ENCODE data around the gene ARHGAP28. TPM values are rescaled to one million over a fixed set of nuclear protein-coding genes. Genes with fewer than 3 reads are reported as not detected.
A peak's percentile ranks its signal among the peaks of the same experiment; 100 is the strongest.

ARHGAP28 gene
- total and polyA plus RNA-seq, 12 donors, result 2.7 to 34.3 (median 7.3) TPM

- Histone ChIP-seq H3K9me3 (replicated peaks in 1 of 3) (no peaks in the 10 kb centered on the region), H3K27ac (no peak overlapping the region), H3K36me3 (replicated peaks in 1 of 2) (no peaks in the 10 kb centered on the region), H3K4me1 (replicated peaks in 1 of 2) (peaks cover 13% of the 10 kb centered on the region in 2 donors), H3K4me3 (no peak overlapping the region), H3K27me3 (no peaks in the 10 kb centered on the region)
- TF ChIP-seq CTCF (IDR thresholded peaks at IDR 0.05) (no peak), POLR2A (IDR thresholded peaks at IDR 0.05) (no peak)
- DNase-seq, result no peak
- intact Hi-C loops (cut with DNase I), result no loop called here
- WGBS, 4 donors, result 73 to 88% (median 79%) methylated on average over 4 of the region's 4 CpGs
Observed at GRCh38 chr18:6738622-6739021, 9.1 kb downstream of the ARHGAP28 start.

- 10 to 12% (median 11%) methylated on average over 2 of the region's 2 CpGs for WGBS, 4 donors
- DNase-seq, result peak; percentile 50 to 76 (median 71)
- H3K4me1 ChIP-seq (replicated peaks in 1 of 2), result peaks cover 13% of the 10 kb centered on the region in 2 donors
- H3K9me3 ChIP-seq (replicated peaks in 1 of 3), result no peaks in the 10 kb centered on the region
- no peaks in the 10 kb centered on the region for H3K36me3 ChIP-seq (replicated peaks in 1 of 2)
- H3K27me3 ChIP-seq, result no peaks in the 10 kb centered on the region
- intact Hi-C loops (cut with DNase I), result loop anchor here in 1 of 2 donors (10.0 kb wide), 1 partner anchor 134 kb away; no protein-coding TSS in a partner anchor
- no peak for TF ChIP-seq CTCF (IDR thresholded peaks at IDR 0.05)
- TF ChIP-seq POLR2A (IDR thresholded peaks at IDR 0.05), result peak in 1 of 2 donors; percentile 7
- peak overlapping the region in 4 of 5 donors; percentile 39 to 80 (median 63) for H3K27ac ChIP-seq
- H3K4me3 ChIP-seq, result no peak overlapping the region
Observed at GRCh38 chr18:6741232-6741663, 11.7 kb downstream of the ARHGAP28 start.

- no peak for DNase-seq
- peaks cover 13% of the 10 kb centered on the region in 2 donors for H3K4me1 ChIP-seq (replicated peaks in 1 of 2)
- H3K27ac ChIP-seq, result peak overlapping the region in 4 of 5 donors; percentile 39 to 80 (median 63)
- TF ChIP-seq CTCF (IDR thresholded peaks at IDR 0.05) (no peak), POLR2A (IDR thresholded peaks at IDR 0.05) (no peak)
- no peaks in the 10 kb centered on the region for H3K27me3 ChIP-seq
- no peaks in the 10 kb centered on the region for H3K9me3 ChIP-seq (replicated peaks in 1 of 3)
- 77 to 90% (median 81%) methylated on average over 2 of the region's 2 CpGs for WGBS, 4 donors
- H3K4me3 ChIP-seq, result no peak overlapping the region
- H3K36me3 ChIP-seq (replicated peaks in 1 of 2), result no peaks in the 10 kb centered on the region
- intact Hi-C loops (cut with DNase I), result loop anchor here in 1 of 2 donors (10.0 kb wide), 1 partner anchor 133 kb away; no protein-coding TSS in a partner anchor
Observed at GRCh38 chr18:6741786-6742185, 12.3 kb downstream of the ARHGAP28 start.

GRCh38 chr18:6743999-6744398 lies 14.5 kb downstream of the ARHGAP28 start:
- TF ChIP-seq POLR2A (IDR thresholded peaks at IDR 0.05) (no peak), CTCF (IDR thresholded peaks at IDR 0.05) (no peak)
- Histone ChIP-seq H3K27me3 (no peaks in the 10 kb centered on the region), H3K36me3 (replicated peaks in 1 of 2) (no peaks in the 10 kb centered on the region), H3K9me3 (replicated peaks in 1 of 3) (no peaks in the 10 kb centered on the region), H3K4me3 (no peak overlapping the region), H3K27ac (no peak overlapping the region), H3K4me1 (replicated peaks in 1 of 2) (peaks cover 13% of the 10 kb centered on the region in 2 donors)
- intact Hi-C loops (cut with DNase I), result loop anchor here in 1 of 2 donors (10.0 kb wide), 1 partner anchor 131 kb away; no protein-coding TSS in a partner anchor
- WGBS, 4 donors, result 87 to 91% (median 90%) methylated on average over 5 of the region's 5 CpGs
- DNase-seq, result no peak

Measured in adrenal gland (tissue), 12 donors.